DMS153 (cell line): ENCODE results near the gene SLC34A3.

Source experiments
- DNase-seq: peaks from one replicate; lab custom pipeline; 2025; lab: John Stamatoyannopoulos, UW

Gene SLC34A3

GRCh38 chr9:137230705-137231371, at the start of gene SLC34A3:
Gene SLC34A3 (plus strand): TSS chr9:137230901. CDS start chr9:137231703, 802 bp downstream.
- no peak for DNase-seq

- DNase-seq: no peak
Observed at GRCh38 chr9:137181680-137182079, 49.0 kb upstream of the SLC34A3 start.

DNA sequence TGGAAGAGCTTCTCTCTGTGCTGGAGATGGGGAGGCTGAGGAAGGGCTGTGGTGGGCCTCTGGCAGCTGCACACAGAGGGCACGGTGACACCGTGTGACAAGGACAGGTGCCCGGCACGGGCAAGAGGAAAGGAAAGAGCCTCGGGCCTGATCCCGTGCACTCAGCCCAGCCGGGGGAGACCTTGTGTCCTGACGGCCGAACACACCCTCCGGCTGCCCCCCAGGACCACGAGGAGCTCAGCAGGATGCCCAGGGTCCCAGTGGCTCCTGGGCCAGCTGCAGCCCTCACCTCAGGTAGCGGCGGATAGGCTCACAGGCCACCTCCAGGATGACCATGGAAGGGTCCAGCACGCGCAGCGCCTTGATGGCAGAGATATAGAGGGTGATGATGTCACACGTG, 47.9 kb upstream of the SLC34A3 start:
- no peak for DNase-seq

- no peak for DNase-seq
Observed at GRCh38 chr9:137183980-137184595, 46.6 kb upstream of the SLC34A3 start.

- no peak for DNase-seq
Observed at GRCh38 chr9:137184881-137185660, 45.6 kb upstream of the SLC34A3 start.

GRCh38 chr9:137185921-137186320, 44.8 kb upstream of the SLC34A3 start:
- no peak for DNase-seq

DNA sequence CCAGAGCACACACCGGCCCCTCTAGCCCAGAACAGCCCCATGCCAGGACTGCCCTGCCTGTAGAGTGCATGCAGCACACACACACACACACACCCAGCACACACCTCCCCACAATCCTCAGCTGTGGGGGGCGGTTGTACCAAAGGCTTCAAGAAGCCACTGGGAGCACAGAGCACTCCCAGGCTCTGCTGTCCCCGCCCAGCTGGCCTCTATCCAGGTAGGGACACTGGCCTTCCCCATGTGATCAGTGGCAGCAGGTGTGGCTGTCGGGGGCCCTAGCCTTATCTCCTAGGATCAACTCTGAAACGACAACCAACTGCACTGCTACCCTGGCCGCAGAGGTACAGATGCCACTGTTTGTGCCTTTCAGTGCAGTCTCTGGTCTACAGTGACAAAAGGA, 44.3 kb upstream of the SLC34A3 start:
- no peak for DNase-seq

- no peak for DNase-seq
Observed at GRCh38 chr9:137187386-137187785, 43.3 kb upstream of the SLC34A3 start.

GRCh38 chr9:137188086-137188489, 42.6 kb upstream of the SLC34A3 start:
- no peak for DNase-seq

DNA sequence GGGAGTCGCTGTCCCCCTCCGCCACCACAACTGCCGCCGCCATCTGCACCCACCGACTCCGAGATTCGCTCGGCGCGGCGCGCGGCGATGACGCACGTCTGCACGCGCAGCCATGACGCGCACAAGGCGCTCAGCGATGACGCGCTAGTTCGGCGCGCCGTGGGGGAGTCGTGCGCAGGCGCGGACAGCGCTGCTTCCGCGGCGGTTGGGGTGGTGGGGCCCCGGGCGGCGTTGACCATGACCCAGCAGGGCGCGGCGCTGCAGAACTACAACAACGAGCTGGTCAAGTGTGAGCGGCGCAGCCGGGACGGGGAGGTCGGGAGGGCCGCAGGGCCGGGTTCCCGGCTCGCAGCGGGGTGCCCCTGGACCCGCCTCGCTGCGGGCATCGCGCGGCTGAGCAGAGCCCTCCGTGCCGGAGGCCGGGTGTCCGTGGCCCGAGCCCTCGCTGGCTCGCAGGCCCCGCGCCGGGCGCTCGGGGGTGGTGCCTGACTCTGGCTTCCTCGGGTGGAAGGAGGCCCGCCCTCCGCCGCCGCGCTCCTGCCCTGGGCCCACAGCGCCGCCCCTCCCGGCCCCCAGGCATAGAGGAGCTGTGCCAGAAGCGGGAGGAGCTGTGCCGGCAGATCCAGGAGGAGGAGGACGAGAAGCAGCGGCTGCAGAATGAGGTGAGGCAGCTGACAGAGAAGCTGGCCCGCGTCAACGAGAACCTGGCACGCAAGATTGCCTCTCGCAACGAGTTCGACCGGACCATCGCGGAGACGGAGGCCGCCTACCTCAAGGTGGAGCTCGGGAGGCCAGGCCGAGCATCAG, 42.0 kb upstream of the SLC34A3 start, which contains the start of the genes ANAPC2 and SSNA1:
ANAPC2 (minus strand) TSS at position 71 of the 807 bp plus-strand sequence; CDS start at position 43, 28 bp downstream.
SSNA1 (plus strand) TSS at position 187 of the 807 bp plus-strand sequence; CDS start at position 238, 51 bp downstream.
- peak; percentile 80 for DNase-seq

GRCh38 chr9:137189297-137190295, 41.1 kb upstream of the SLC34A3 start:
- no peak for DNase-seq

DNA sequence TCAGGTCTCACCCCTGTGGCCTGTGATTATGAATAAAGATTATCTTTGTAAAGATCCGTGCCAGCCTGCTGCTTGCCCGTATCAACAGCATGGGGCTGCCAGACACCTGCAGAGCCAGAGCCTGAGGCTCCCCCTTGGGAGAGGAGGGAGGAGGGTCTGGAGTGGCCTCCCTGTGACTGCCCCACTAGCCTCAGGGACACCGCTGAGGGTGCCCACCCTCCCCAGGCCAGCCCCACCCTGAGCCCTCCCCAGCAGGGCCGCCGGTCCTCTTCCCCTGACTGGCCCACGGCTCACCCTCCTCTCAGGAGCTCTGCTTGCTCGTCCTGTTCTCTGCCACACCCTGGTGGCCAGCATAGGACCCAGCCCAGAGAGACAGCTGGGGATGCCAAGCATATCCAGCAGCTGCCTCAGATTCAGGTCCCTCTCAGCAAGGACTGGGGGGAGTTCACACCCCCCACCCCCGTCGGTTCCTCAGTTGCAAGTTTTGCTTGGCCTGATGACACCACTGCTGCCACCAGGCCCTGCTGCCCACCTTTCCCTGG, 40.3 kb upstream of the SLC34A3 start:
- DNase-seq: no peak

- no peak for DNase-seq
Observed at GRCh38 chr9:137191245-137191644, 39.5 kb upstream of the SLC34A3 start.

GRCh38 chr9:137191691-137192447, 38.8 kb upstream of the SLC34A3 start:
- DNase-seq: no peak

- no peak for DNase-seq
Observed at GRCh38 chr9:137192448-137192780, 38.3 kb upstream of the SLC34A3 start.

DNA sequence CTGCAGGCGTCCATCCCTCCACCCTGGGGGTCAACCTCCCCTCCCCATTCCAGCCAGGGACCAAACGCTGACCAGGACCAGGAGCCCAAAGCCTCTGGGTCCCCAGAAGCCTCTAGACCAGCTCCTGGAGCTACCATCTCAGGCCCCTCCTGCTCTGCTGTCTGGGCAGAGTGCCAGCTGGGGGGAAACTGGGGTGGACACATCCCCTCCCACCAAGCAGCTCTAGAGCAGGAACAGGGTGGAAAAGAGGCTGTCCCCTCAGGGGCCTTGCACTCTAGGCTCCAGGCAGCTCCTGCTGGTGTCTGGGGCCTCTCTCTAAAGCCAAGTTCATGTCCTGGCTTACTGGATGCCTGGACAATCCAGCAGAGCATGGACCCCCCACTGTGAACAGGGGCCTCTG, 37.8 kb upstream of the SLC34A3 start:
- no peak for DNase-seq

- no peak for DNase-seq
Observed at GRCh38 chr9:137193771-137194170, 36.9 kb upstream of the SLC34A3 start.

- no peak for DNase-seq
Observed at GRCh38 chr9:137194388-137194787, 36.3 kb upstream of the SLC34A3 start.

DNA sequence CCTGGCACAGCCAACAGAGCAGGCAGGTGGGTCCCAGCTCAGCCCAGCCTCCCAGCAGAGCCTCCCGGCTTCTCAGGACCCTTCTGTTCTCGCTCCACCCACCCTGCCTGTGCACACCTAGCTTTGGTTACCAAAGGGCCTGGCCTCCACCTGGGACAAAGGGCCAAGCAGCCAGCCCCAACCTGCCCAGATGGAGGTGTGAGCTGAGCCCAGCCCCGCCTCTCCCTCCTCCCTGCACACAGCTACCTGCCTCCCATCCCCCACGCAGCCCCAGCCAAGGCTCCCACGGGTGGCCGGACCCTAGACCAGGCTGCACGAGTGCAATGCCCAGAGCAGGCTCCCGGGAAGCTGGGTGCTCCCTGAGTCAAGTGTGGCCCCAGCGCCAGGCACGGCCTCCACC, 35.8 kb upstream of the SLC34A3 start:
- DNase-seq: peak; percentile 86
